HCT116 (cell line): ENCODE data around the gene CCN5. TPM values are rescaled to one million over a fixed set of nuclear protein-coding genes. Genes with fewer than 3 reads are reported as not detected.

Source experiments
- ATAC-seq: fragments of 200-7000 bp; cut with Tn5 transposase; 2 replicates; pipeline ENCODE4 v1.9.1; 2020; ENCODE audit warnings: mild to moderate bottlenecking, moderate library complexity
- BruUV-seq: library from RNA; stranded (reverse); fragments of 400-500 nt; replicated peaks from 2 replicates; lab custom pipeline; 2021; lab: Mats Ljungman, UMichigan
- CTCF ChIA-PET: fragments of 300-600 bp; sonication (Branson Sonifier 250); formaldehyde crosslinking; loops from one replicate; lab custom pipeline; 2021; ENCODE audit warnings: antibody characterized with exemption; lab: Charles Lee
- POLR2A ChIA-PET: fragments of 300-600, 350-600 bp; sonication (Branson Sonifier 250); formaldehyde crosslinking; loops from one replicate; lab custom pipeline; 2021; ENCODE audit warnings: antibody characterized with exemption; lab: Charles Lee
- RAD21 ChIA-PET, 2 experiments: fragments of 300-600 bp; sonication (Branson Sonifier 250); formaldehyde crosslinking; loops; one replicate each; lab custom pipeline; 2023; ENCODE audit warnings: low total read pairs in 2 of 2; ENCODE audit not compliant: uncharacterized antibody in 2 of 2, unreplicated experiment in 2 of 2, low non-redundant PET in 1 of 2; lab: Charles Lee
- DNase-seq: peaks from one replicate; pipeline ENCODE4 v3.0.0-alpha.2; 2010; ENCODE audit warnings: low read depth, low spot score
- H2AFZ ChIP-seq: fragments of 200-600 bp; shearing (Covaris generic), sonication (generic); 2 replicates; pipeline ENCODE4 v1.6.1; 2017; ENCODE audit warnings: low read depth, mixed run types, mixed read lengths, antibody characterized with exemption, low read length; ENCODE audit not compliant: poor library complexity, severe bottlenecking
- H3K27ac ChIP-seq: 2 replicates; pipeline ENCODE4 v1.5.1; 2012; ENCODE audit warnings: low read depth, low read length
- H3K27me3 ChIP-seq: fragments of 200-600 bp; sonication (generic); 2 replicates; pipeline ENCODE4 v1.6.1; 2016; ENCODE audit warnings: mixed run types, low read length, mixed read lengths; ENCODE audit not compliant: insufficient read depth
- H3K36me3 ChIP-seq, 2 experiments: fragments of 200-500 bp in 1 of 2; fragments of 200-600 bp in 1 of 2; sonication (Bioruptor generic) in 1 of 2; sonication (generic) in 1 of 2; 2 replicates each; pipeline versions ENCODE4 v1.5.1 to v1.6.1; 2014 to 2016; ENCODE audit warnings: low read length in 2 of 2, inconsistent platforms in 1 of 2, mixed read lengths in 1 of 2, mixed run types in 1 of 2; ENCODE audit not compliant: insufficient read depth in 2 of 2, control insufficient read depth in 1 of 2
- H3K4me1 ChIP-seq, 2 experiments: fragments of 200-600 bp in 1 of 2; sonication (generic) in 1 of 2; 2 replicates each; pipeline versions ENCODE4 v1.5.1 to v1.6.1; 2012 to 2017; ENCODE audit warnings: low read length in 2 of 2, inconsistent platforms in 1 of 2, mild to moderate bottlenecking in 1 of 2, mixed read lengths in 1 of 2, mixed run types in 1 of 2, moderate library complexity in 1 of 2; ENCODE audit not compliant: insufficient read depth in 2 of 2, control insufficient read depth in 1 of 2
- H3K4me2 ChIP-seq: fragments of 200-600 bp; sonication (generic); 2 replicates; pipeline ENCODE4 v1.6.1; 2017; ENCODE audit warnings: mixed run types, low read length, mixed read lengths
- H3K4me3 ChIP-seq, 2 experiments: fragments of 200-600 bp in 1 of 2; sonication (generic) in 1 of 2; replicated peaks in 1 of 2; 2 replicates each; pipeline ENCODE4 v1.5.1; 2011 to 2016; ENCODE audit warnings: low read length in 2 of 2, control low read depth in 1 of 2, low read depth in 1 of 2, mild to moderate bottlenecking in 1 of 2, mixed read lengths in 1 of 2, mixed run types in 1 of 2
- H3K79me2 ChIP-seq: fragments of 200-600 bp; sonication (generic); 2 replicates; pipeline ENCODE4 v1.6.1; 2017; ENCODE audit warnings: mild to moderate bottlenecking, mixed run types, low read length, moderate library complexity, mixed read lengths; ENCODE audit not compliant: insufficient read depth
- H3K9ac ChIP-seq: fragments of 200-600 bp; sonication (generic); 2 replicates; pipeline ENCODE4 v1.6.1; 2016; ENCODE audit warnings: low read length, mixed read lengths
- H3K9me2 ChIP-seq: fragments of 200-600 bp; sonication (generic), shearing (Covaris generic); 2 replicates; pipeline ENCODE4 v1.6.1; 2017; ENCODE audit warnings: mixed run types, mild to moderate bottlenecking, moderate library complexity; ENCODE audit not compliant: insufficient read depth
- H3K9me3 ChIP-seq, 2 experiments: fragments of 200-500 bp in 1 of 2; fragments of 200-600 bp in 1 of 2; sonication (Bioruptor generic) in 1 of 2; sonication (generic) in 1 of 2; 2 replicates each; pipeline ENCODE4 v1.6.1; 2014 to 2017; ENCODE audit warnings: low read length in 2 of 2, mixed read lengths in 2 of 2, inconsistent platforms in 1 of 2, low read depth in 1 of 2, mild to moderate bottlenecking in 1 of 2, mixed run types in 1 of 2, moderate library complexity in 1 of 2; ENCODE audit not compliant: control insufficient read depth in 1 of 2, insufficient read depth in 1 of 2
- H4K20me1 ChIP-seq: fragments of 200-600 bp; sonication (generic), shearing (Covaris generic); 2 replicates; pipeline ENCODE4 v1.6.1; 2017; ENCODE audit warnings: mixed run types, mild to moderate bottlenecking, moderate library complexity; ENCODE audit not compliant: insufficient read depth
- CBX3 ChIP-seq: IDR thresholded peaks from 2 replicates; pipeline ENCODE4 v1.6.1; 2012; ENCODE audit warnings: low read depth
- CEBPB ChIP-seq: IDR thresholded peaks from 2 replicates; pipeline ENCODE4 v1.6.1; 2012; ENCODE audit warnings: low read depth
- ELF1 ChIP-seq: IDR thresholded peaks from 2 replicates; pipeline ENCODE4 v1.6.1; 2012; ENCODE audit warnings: low read depth, borderline replicate concordance
- EZH2phosphoT487 ChIP-seq: fragments of 200-600 bp; IDR thresholded peaks from 2 replicates; pipeline ENCODE4 v1.6.1; 2018; ENCODE audit warnings: antibody characterized with exemption, borderline replicate concordance
- JUND ChIP-seq: IDR thresholded peaks from 2 replicates; pipeline ENCODE4 v1.6.1; 2012
- POLR2A ChIP-seq: IDR thresholded peaks from 2 replicates; pipeline ENCODE4 v1.7.0; 2011; ENCODE audit warnings: borderline replicate concordance; ENCODE audit not compliant: insufficient read depth, insufficient read length; ENCODE audit errors: extremely low read depth
- SRF ChIP-seq: IDR thresholded peaks from 2 replicates; pipeline ENCODE4 v1.6.1; 2012; ENCODE audit warnings: low read depth
- ZNF274 ChIP-seq: fragments of 200-500 bp; sonication (Bioruptor generic); IDR thresholded peaks from 2 replicates; pipeline ENCODE4 v1.6.1; 2014; ENCODE audit warnings: mild to moderate bottlenecking, low read depth, low read length, inconsistent platforms
- intact Hi-C: fragments of 100-400 bp; cut with micrococcal nuclease; formaldehyde crosslinking; loops from 2 replicates; pipeline ENCODE4 v1.10.0; 2022
- total RNA-seq: library from RNA; stranded (reverse); gene quantifications from one replicate; pipeline ENCODE4 v1.2.1, GENCODE V29; 2021; ENCODE audit not compliant: unreplicated experiment
- TF ChIP-seq, protein P1 (sequence below), 3 experiments: fragments of 200-600 bp in 1 of 3; sonication (generic) in 1 of 3; IDR thresholded peaks in 2 of 3; conservative IDR thresholded peaks in 1 of 3; 2 replicates each; pipeline ENCODE4 v1.5.1; 2012 to 2017; ENCODE audit warnings: low read depth in 2 of 3, low read length in 2 of 3, antibody characterized with exemption in 1 of 3, borderline replicate concordance in 1 of 3, control low read depth in 1 of 3, mild to moderate bottlenecking in 1 of 3, mixed read lengths in 1 of 3, mixed run types in 1 of 3, moderate library complexity in 1 of 3; ENCODE audit not compliant: insufficient read depth in 1 of 3
- TF ChIP-seq, protein P2 (sequence below): IDR thresholded peaks from 2 replicates; pipeline ENCODE4 v1.6.1; 2012

Gene CCN5
- total RNA-seq, 1 experiment from 2014 or later = 0.20 TPM

DNA sequence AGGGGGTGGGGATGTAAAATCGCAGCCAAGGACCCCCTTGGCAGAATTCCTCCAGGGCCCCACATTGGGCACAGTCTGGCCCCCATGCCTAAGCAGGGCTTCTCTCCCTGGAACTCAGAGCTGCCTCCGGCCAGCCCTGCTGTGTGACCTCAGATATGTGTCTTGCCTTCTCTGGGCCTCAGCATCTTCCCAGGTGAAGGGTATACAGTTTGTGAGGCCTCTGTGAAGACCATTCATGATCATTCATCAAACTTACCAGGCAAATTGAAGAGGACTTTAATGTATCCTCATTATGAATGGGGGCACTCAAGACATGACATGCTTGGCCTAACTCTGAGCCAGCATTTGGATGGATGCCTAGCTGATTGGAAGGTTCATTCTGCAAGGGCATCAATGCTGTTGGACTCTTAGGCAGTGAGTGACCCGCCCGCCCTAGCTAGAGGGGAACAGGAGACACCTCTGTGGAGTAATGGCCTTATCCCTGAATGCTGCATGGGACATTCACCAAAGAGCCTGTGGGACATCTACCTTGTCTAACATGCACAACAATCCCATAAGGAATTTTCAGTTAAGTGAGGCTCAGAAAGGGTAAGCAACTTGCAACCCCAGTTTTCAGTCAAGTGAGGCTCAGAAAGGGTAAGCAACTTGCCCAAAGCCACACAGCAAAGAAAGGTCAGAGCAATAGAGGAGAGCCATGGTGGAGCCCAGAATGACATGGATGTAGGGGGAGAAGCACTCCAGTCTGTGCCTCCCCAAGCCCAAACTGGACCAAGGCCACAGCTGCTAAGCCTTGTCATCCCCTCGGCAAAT, 535 bp downstream of the CCN5 start:
- peaks cover 31 to 33% of the 10 kb centered on the region in 2 experiments for H3K4me1 ChIP-seq
- ChIA-PET POLR2A (no interaction called here), RAD21 (no interaction called here), CTCF (interaction anchor here (1.2 kb wide), 1 partner anchor 27 kb away, joined by 3 read pairs; no protein-coding TSS in a partner anchor)
- DNase-seq (no peak), ATAC-seq (no peak)
- H3K27ac ChIP-seq = no peak overlapping the region
- intact Hi-C loops = no loop called here
- H3K36me3 ChIP-seq = no peaks in the 10 kb centered on the region
- H3K4me3 ChIP-seq = no peak overlapping the region
- no peaks in the 10 kb centered on the region for H4K20me1 ChIP-seq
- no peaks in the 10 kb centered on the region for H3K9me3 ChIP-seq
- H3K79me2 ChIP-seq = no peaks in the 10 kb centered on the region
- H3K27me3 ChIP-seq = 0 out of 2 replicates have a peak, but pooled peaks cover 3% of the 10 kb centered on the region
- no peaks in the 10 kb centered on the region for H3K9me2 ChIP-seq
- H3K4me2 ChIP-seq = 0 out of 2 replicates have a peak overlapping the region, but pooled peaks have one; percentile 70
- no peak for TF ChIP-seq EZH2phosphoT487
- TF ChIP-seq ZNF274 = no peak
- no peak for TF ChIP-seq POLR2A
- TF ChIP-seq SRF = no peak
- TF ChIP-seq, protein P1, sequence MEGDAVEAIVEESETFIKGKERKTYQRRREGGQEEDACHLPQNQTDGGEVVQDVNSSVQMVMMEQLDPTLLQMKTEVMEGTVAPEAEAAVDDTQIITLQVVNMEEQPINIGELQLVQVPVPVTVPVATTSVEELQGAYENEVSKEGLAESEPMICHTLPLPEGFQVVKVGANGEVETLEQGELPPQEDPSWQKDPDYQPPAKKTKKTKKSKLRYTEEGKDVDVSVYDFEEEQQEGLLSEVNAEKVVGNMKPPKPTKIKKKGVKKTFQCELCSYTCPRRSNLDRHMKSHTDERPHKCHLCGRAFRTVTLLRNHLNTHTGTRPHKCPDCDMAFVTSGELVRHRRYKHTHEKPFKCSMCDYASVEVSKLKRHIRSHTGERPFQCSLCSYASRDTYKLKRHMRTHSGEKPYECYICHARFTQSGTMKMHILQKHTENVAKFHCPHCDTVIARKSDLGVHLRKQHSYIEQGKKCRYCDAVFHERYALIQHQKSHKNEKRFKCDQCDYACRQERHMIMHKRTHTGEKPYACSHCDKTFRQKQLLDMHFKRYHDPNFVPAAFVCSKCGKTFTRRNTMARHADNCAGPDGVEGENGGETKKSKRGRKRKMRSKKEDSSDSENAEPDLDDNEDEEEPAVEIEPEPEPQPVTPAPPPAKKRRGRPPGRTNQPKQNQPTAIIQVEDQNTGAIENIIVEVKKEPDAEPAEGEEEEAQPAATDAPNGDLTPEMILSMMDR (IDR thresholded peaks at IDR 0.05 in 2 of 3, conservative IDR thresholded peaks at IDR 0.05 in 1 of 3; ENCODE audit: borderline replicate concordance in 1 of 3, insufficient read depth in 1 of 3, low read depth in 2 of 3, low read length in 2 of 3) = no peak
- TF ChIP-seq, protein P2, sequence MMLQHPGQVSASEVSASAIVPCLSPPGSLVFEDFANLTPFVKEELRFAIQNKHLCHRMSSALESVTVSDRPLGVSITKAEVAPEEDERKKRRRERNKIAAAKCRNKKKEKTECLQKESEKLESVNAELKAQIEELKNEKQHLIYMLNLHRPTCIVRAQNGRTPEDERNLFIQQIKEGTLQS = no peak
- TF ChIP-seq CEBPB = no peak
- no peak for TF ChIP-seq CBX3
- no peak for TF ChIP-seq JUND
- no peak for TF ChIP-seq ELF1
- H3K9ac ChIP-seq = no peak overlapping the region
- H2AFZ ChIP-seq = no peak overlapping the region
- no TSS peak for BruUV-seq
